ENCODE results near the gene MRPL52. TPM values are rescaled to one million over a fixed set of nuclear protein-coding genes. Genes with fewer than 3 reads are reported as not detected.
A peak's percentile ranks its signal among the peaks of the same experiment; 100 is the strongest.

Gene MRPL52
- total RNA-seq, 5 donors from 2014 or later (not counting 1 experiment from before 2014, with no cell fraction given) = 36.5 to 70.1 (median 62.2) TPM

DNA sequence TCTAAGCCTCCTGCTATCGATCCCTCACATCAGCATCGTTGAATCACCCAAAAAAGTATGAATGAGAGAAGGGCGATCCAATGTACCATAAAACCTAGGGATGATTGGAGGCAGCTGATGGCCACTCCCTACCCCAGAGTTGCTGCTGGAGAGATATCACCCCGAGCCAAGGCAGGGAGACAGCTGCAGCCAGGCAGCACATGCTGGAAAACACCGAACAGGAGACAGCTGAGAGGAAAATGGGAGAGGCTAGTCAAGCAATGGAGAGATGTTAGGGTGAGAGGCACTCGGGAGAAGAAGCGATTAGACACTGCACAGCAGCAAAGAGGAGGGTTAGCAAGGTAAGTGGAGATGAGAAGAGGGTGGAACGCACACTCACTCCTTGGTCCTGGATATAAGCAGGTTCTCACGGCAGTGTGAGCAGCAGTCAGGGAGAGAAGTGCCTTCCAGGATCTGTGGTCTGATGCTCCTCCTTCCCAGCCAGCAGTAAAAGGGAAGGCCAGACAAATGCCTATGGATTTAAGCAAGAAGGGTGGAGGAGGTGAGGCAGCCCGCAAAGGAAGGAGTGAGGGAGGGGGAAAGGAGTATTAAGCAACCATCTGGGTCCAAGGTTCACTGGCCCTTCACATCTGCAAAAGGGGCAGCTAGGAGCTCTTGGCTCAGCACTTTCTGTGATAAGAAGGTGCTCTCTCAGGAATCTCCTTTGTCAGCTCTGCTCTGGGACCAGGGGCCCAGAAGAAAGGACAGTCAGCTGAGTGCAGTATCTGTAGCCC, 14.6 kb upstream of the MRPL52 start, which contains the start of gene SLC7A7:
TSS of gene SLC7A7 (minus strand) at position 495 of the 773 bp plus-strand sequence. CDS start 2,037 bp downstream, outside the sequence.
- Mint-ChIP-seq H3K36me3 (no peaks in the 10 kb centered on the region), H3K9me3 (no peaks in the 10 kb centered on the region), H3K4me1 (peaks cover 11 to 21% (median 15%) of the 10 kb centered on the region in 3 donors), H3K27me3 (peaks cover 0 to 8% of the 10 kb centered on the region in 2 donors), H3K27ac (peak within 1 kb of the TSS; percentile 37 to 65), H3K4me3 (no peak within 1 kb of the TSS)
- WGBS (ENCODE audit: insufficient coverage) = 79% methylated on average over 5 of the region's 10 CpGs
- Histone ChIP-seq H3K27me3 (replicated peaks in 1 of 2; ENCODE audit: control insufficient read depth in 2 of 2, extremely low read depth in 1 of 2, insufficient read depth in 2 of 2, low read length in 1 of 2) (peaks cover 0 to 8% of the 10 kb centered on the region in 2 experiments), H3K36me3 (ENCODE audit: control insufficient read depth in 2 of 2, extremely low read depth in 1 of 2, insufficient read depth in 1 of 2, low read length in 1 of 2) (no peaks in the 10 kb centered on the region), H3K27ac (ENCODE audit: low read length) (no peak within 1 kb of the TSS), H3K9me3 (no peaks in the 10 kb centered on the region), H3K4me3 (ENCODE audit: control insufficient read depth in 1 of 2, extremely low read depth in 1 of 2, low read length in 1 of 2) (no peak within 1 kb of the TSS), H3K4me1 (ENCODE audit: control insufficient read depth in 1 of 2, extremely low read depth in 1 of 2, insufficient read depth in 2 of 2, low read length in 2 of 2) (peaks cover 4 to 10% of the 10 kb centered on the region in 2 experiments)
- ChIA-PET POLR2A (interaction anchor here in 1 of 2 donors (0.5 kb wide), 1 partner anchor 57 kb away, joined by 6 read pairs; no protein-coding TSS in a partner anchor), CTCF (interaction anchor here in 1 of 2 donors (1.1 kb wide), 1 partner anchor 40 kb away, joined by 3 read pairs; no protein-coding TSS in a partner anchor)
- ATAC-seq (replicated peaks in 1 of 4) (peak in 3 of 4 experiments; percentile 16 to 17 (median 16)), DNase-seq (no peak)

DNA sequence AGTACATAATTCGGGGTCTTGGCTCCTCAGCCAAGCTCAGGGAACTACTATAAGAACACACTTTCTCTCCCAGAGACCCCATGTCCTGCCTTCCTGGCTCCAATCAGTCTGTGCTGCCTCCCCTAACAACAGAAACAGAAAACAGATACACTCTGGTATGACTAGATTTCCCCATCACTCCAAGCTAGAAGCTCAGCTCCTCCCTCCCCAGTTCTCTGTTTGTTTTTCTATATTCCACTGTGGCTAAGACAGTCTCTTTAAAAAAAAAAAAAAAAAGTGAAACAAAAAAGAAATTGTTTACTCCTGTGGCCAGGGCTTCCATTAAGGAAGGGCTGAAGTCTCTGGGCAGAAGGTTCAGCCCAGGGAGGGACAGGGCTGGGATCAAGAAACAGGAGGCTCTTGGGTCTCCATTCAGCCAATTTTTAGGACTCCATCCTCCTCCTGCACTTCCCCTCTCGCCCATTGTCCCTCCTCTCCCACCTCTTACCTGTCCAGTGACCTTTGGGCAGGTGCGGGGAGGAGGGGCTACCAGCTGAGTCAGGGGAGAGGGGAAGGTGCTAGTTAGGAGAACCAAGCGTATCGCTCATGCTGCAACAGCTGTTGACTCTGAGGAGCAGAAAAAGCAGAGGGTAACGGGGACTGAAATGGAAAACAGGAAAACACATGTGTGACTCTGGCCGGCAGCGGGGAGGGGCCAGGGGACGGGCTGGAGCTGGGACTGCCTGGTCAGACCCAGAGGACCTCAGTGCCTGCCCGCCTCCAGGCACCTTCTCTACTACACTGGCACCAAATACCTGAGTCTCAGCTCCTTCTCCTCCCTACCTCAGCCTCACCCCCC, 10.3 kb upstream of the MRPL52 start:
- H3K27ac Mint-ChIP-seq = no peak overlapping the region
- H3K36me3 ChIP-seq (ENCODE audit: control insufficient read depth in 2 of 2, extremely low read depth in 1 of 2, insufficient read depth in 1 of 2, low read length in 1 of 2) = no peaks in the 10 kb centered on the region
- WGBS (ENCODE audit: insufficient coverage) = 44% methylated on average over 8 of the region's 10 CpGs
- H3K4me3 ChIP-seq (ENCODE audit: control insufficient read depth in 1 of 2, extremely low read depth in 1 of 2, low read length in 1 of 2) = no peak overlapping the region
- H3K9me3 ChIP-seq = no peaks in the 10 kb centered on the region
- no peak overlapping the region for H3K27ac ChIP-seq (ENCODE audit: low read length)
- H3K4me1 ChIP-seq (ENCODE audit: control insufficient read depth in 1 of 2, extremely low read depth in 1 of 2, insufficient read depth in 2 of 2, low read length in 2 of 2) = peaks cover 4 to 24% of the 10 kb centered on the region in 2 experiments
- peaks cover 21 to 26% (median 23%) of the 10 kb centered on the region in 3 donors for H3K4me1 Mint-ChIP-seq
- DNase-seq (no peak), ATAC-seq (replicated peaks in 1 of 4) (no peak)
- H3K27me3 ChIP-seq (replicated peaks in 1 of 2; ENCODE audit: control insufficient read depth in 2 of 2, extremely low read depth in 1 of 2, insufficient read depth in 2 of 2, low read length in 1 of 2) = peaks cover 0 to 42% of the 10 kb centered on the region in 2 experiments
- ChIA-PET CTCF (interaction anchor here (0.6 to 1.2 kb wide), 4 partner anchors 22 to 167 kb away, joined by 3 to 5 read pairs (median 3); no protein-coding TSS in a partner anchor), POLR2A (no interaction called here)
- no peaks in the 10 kb centered on the region for H3K9me3 Mint-ChIP-seq
- peaks cover 6 to 13% of the 10 kb centered on the region in 2 donors for H3K27me3 Mint-ChIP-seq
- no peak overlapping the region for H3K4me3 Mint-ChIP-seq
- H3K36me3 Mint-ChIP-seq = no peaks in the 10 kb centered on the region

DNA sequence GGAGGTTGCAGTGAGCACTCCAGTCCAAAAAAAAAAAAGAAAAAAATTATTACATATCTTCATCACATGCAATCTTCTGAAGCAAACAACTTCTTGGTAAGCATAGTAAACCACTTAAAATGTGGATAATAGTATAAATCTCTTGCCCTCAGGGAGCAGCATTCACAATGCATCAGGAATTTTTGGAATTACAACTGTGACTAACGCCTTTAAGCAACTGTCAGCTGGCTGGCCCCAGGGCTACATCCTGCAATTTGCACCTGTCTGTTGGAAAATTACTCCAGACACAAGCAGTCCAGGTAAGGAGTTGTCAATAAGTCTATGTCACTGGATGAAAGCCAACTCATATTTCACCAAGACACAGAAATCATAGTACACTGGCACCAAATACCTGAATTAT, 9.0 kb upstream of the MRPL52 start:
- H3K9me3 Mint-ChIP-seq = no peaks in the 10 kb centered on the region
- H3K27ac ChIP-seq (ENCODE audit: low read length) = no peak overlapping the region
- peaks cover 0 to 45% of the 10 kb centered on the region in 2 experiments for H3K27me3 ChIP-seq (replicated peaks in 1 of 2; ENCODE audit: control insufficient read depth in 2 of 2, extremely low read depth in 1 of 2, insufficient read depth in 2 of 2, low read length in 1 of 2)
- no peaks in the 10 kb centered on the region for H3K36me3 ChIP-seq (ENCODE audit: control insufficient read depth in 2 of 2, extremely low read depth in 1 of 2, insufficient read depth in 1 of 2, low read length in 1 of 2)
- no peak overlapping the region for H3K4me3 ChIP-seq (ENCODE audit: control insufficient read depth in 1 of 2, extremely low read depth in 1 of 2, low read length in 1 of 2)
- peaks cover 20 to 24% (median 21%) of the 10 kb centered on the region in 3 donors for H3K4me1 Mint-ChIP-seq
- H3K27me3 Mint-ChIP-seq = peaks cover 6 to 13% of the 10 kb centered on the region in 2 donors
- H3K27ac Mint-ChIP-seq = no peak overlapping the region
- WGBS (ENCODE audit: insufficient coverage) = no CpG with 5 or more reads among the region's 1 CpG
- no peak for ATAC-seq (replicated peaks in 1 of 4)
- ChIA-PET POLR2A (no interaction called here), CTCF (interaction anchor here in 1 of 2 donors (0.6 kb wide), 1 partner anchor 110 kb away, joined by 3 read pairs; no protein-coding TSS in a partner anchor)
- no peaks in the 10 kb centered on the region for H3K9me3 ChIP-seq
- H3K36me3 Mint-ChIP-seq = no peaks in the 10 kb centered on the region
- DNase-seq = no peak
- H3K4me3 Mint-ChIP-seq = no peak overlapping the region
- peaks cover 7 to 25% of the 10 kb centered on the region in 2 experiments for H3K4me1 ChIP-seq (ENCODE audit: control insufficient read depth in 1 of 2, extremely low read depth in 1 of 2, insufficient read depth in 2 of 2, low read length in 2 of 2)

DNA sequence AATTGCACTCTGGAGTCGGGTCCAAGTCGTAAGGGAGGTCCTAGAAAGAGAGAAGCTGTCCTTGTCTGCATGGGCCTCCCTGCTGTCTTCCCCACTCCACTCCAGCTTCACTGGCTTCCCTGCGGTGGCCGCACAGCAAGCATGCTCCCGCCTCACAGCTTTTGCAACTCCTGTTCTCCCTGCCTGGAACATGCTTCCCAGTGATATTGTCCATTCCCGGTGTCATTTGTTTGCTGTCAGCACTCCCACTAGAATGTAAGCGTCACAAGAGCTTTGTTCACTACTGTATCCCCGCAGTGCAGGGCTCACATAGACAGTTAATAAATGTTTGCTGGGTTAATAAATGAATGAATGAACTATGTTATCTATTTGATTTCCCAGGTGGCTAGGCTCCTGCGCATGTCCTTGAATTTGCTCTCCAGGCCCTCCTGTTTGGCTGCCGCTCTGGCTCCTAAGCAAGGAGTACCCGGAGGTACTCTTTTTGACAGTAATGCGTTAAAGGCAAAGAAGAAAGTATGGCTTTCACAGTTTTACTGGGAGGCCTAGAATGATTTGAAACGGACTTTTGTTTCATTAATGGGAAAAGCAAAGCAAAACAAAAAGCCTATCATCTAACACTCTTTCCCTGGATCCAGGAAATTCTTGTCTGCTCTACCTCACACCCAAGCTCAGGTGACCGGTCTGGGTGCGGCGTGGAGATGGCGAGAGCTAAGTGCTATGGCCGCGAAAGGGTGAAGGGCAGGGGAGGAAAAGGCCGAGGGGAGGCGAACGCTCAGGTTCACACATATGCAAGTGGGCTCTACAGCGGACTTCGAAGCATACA, 8.3 kb upstream of the MRPL52 start:
- no peaks in the 10 kb centered on the region for H3K9me3 ChIP-seq
- no peaks in the 10 kb centered on the region for H3K9me3 Mint-ChIP-seq
- peaks cover 0 to 50% of the 10 kb centered on the region in 2 experiments for H3K27me3 ChIP-seq (replicated peaks in 1 of 2; ENCODE audit: control insufficient read depth in 2 of 2, extremely low read depth in 1 of 2, insufficient read depth in 2 of 2, low read length in 1 of 2)
- peaks cover 15 to 22% (median 17%) of the 10 kb centered on the region in 3 donors for H3K4me1 Mint-ChIP-seq
- WGBS (ENCODE audit: insufficient coverage) = 89% methylated on average over 12 of the region's 24 CpGs
- no peak overlapping the region for H3K27ac ChIP-seq (ENCODE audit: low read length)
- ChIA-PET CTCF (interaction anchor here (0.6 to 3.4 kb wide), 4 partner anchors 31 to 311 kb away, joined by 3 to 46 read pairs (median 16); no protein-coding TSS in a partner anchor), POLR2A (no interaction called here)
- H3K36me3 Mint-ChIP-seq = no peaks in the 10 kb centered on the region
- H3K27ac Mint-ChIP-seq = peak overlapping the region in 1 of 2 donors; percentile 23
- peaks cover 6 to 13% of the 10 kb centered on the region in 2 donors for H3K27me3 Mint-ChIP-seq
- DNase-seq = no peak
- H3K4me3 ChIP-seq (ENCODE audit: control insufficient read depth in 1 of 2, extremely low read depth in 1 of 2, low read length in 1 of 2) = no peak overlapping the region
- no peaks in the 10 kb centered on the region for H3K36me3 ChIP-seq (ENCODE audit: control insufficient read depth in 2 of 2, extremely low read depth in 1 of 2, insufficient read depth in 1 of 2, low read length in 1 of 2)
- peaks cover 7 to 21% of the 10 kb centered on the region in 2 experiments for H3K4me1 ChIP-seq (ENCODE audit: control insufficient read depth in 1 of 2, extremely low read depth in 1 of 2, insufficient read depth in 2 of 2, low read length in 2 of 2)
- H3K4me3 Mint-ChIP-seq = no peak overlapping the region
- no peak for ATAC-seq (replicated peaks in 1 of 4)

DNA sequence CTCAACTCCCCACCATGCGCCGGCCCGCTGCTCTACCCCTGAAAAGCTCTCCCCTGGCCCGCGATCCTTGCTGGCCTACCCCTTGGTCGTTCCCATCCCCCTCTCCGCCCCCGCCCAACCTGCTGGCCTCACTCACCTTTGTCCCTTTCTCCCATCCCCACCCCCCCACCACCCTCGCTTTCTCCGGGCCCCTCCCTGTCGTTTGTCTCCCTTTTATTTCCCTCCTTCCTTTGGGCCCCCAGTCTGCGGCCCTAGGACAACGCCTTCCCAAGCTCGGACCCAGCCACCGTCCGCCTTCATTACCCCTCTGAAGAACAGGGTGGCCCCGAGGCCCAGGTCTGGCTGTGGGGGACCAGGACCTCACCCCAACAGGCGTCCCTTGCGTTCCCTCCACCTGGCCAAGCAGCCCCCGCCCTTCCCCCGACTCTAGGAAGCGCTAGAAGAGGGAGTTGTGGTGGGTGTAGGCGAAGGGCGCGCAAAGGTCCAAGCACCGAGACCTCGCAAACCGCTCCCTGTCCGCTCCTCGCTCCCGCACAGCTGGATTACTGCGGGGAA, 7.6 kb upstream of the MRPL52 start:
- WGBS (ENCODE audit: insufficient coverage) = 64% methylated on average over 12 of the region's 32 CpGs
- no peaks in the 10 kb centered on the region for H3K36me3 ChIP-seq (ENCODE audit: control insufficient read depth in 2 of 2, extremely low read depth in 1 of 2, insufficient read depth in 1 of 2, low read length in 1 of 2)
- POLR2A ChIA-PET = no interaction called here
- peaks cover 0 to 55% of the 10 kb centered on the region in 2 experiments for H3K27me3 ChIP-seq (replicated peaks in 1 of 2; ENCODE audit: control insufficient read depth in 2 of 2, extremely low read depth in 1 of 2, insufficient read depth in 2 of 2, low read length in 1 of 2)
- no peaks in the 10 kb centered on the region for H3K9me3 ChIP-seq
- peaks cover 15 to 22% (median 17%) of the 10 kb centered on the region in 3 donors for H3K4me1 Mint-ChIP-seq
- H3K4me3 Mint-ChIP-seq = peak overlapping the region in 2 of 3 donors; percentile 21 to 50
- H3K9me3 Mint-ChIP-seq = no peaks in the 10 kb centered on the region
- ATAC-seq (replicated peaks in 1 of 4) (no peak), DNase-seq (no peak)
- peaks cover 7 to 21% of the 10 kb centered on the region in 2 experiments for H3K4me1 ChIP-seq (ENCODE audit: control insufficient read depth in 1 of 2, extremely low read depth in 1 of 2, insufficient read depth in 2 of 2, low read length in 2 of 2)
- H3K4me3 ChIP-seq (ENCODE audit: control insufficient read depth in 1 of 2, extremely low read depth in 1 of 2, low read length in 1 of 2) = peak overlapping the region in 1 of 2 donors; percentile 24
- no peak overlapping the region for H3K27ac ChIP-seq (ENCODE audit: low read length)
- no peak overlapping the region for H3K27ac Mint-ChIP-seq
- CTCF ChIA-PET = interaction anchor here (0.6 to 3.4 kb wide), 20 partner anchors 28 to 973 kb away, joined by 3 to 46 read pairs (median 6); no protein-coding TSS in a partner anchor
- peaks cover 6 to 13% of the 10 kb centered on the region in 2 donors for H3K27me3 Mint-ChIP-seq
- no peaks in the 10 kb centered on the region for H3K36me3 Mint-ChIP-seq
